Esophagus squamous epithelium (tissue), 5 donors: Measurements from ENCODE around the gene BEST4. TPM values are rescaled to one million over a fixed set of nuclear protein-coding genes. Genes with fewer than 3 reads are reported as not detected.

ENCODE experiments used
- DNase-seq: peaks from one replicate; lab custom pipeline; 2025; lab: John Stamatoyannopoulos, UW
- H3K27ac ChIP-seq, 4 donors: fragments of 200-600 bp; sonication (generic); one replicate each; pipeline ENCODE4 v1.5.1; 2016 to 2019; ENCODE audit warnings: mild to moderate bottlenecking in 1 of 4
- H3K27me3 ChIP-seq, 4 donors: fragments of 200-600 bp; sonication (generic); 1 replicate in 3 of 4; 2 replicates in 1 of 4; pipeline versions ENCODE4 v1.5.1 to v1.6.0; 2017 to 2021; ENCODE audit warnings: antibody characterized with exemption in 1 of 4
- H3K36me3 ChIP-seq, 3 donors: fragments of 200-600 bp; sonication (generic); one replicate each; pipeline ENCODE4 v1.5.1; 2016 to 2019
- H3K4me1 ChIP-seq, 3 donors: fragments of 200-600 bp; sonication (generic); one replicate each; pipeline ENCODE4 v1.5.1; 2017 to 2019
- H3K4me3 ChIP-seq, 4 donors: fragments of 200-600 bp; sonication (generic); 1 replicate in 3 of 4; 2 replicates in 1 of 4; pipeline ENCODE4 v1.5.1; 2016 to 2019; ENCODE audit warnings: mild to moderate bottlenecking in 2 of 4, moderate library complexity in 1 of 4
- H3K9me3 ChIP-seq, 3 donors: fragments of 200-600 bp; sonication (generic); one replicate each; pipeline ENCODE4 v1.5.1; 2016 to 2019
- CTCF ChIP-seq, 6 experiments: fragments of 450-650 bp in 4 of 6; fragments of 200-600 bp in 2 of 6; sonication (generic) in 2 of 6; IDR thresholded peaks; one replicate each; pipeline ENCODE4 v1.5.1; 2016 to 2019; ENCODE audit warnings: antibody characterized with exemption in 6 of 6, mild to moderate bottlenecking in 4 of 6, moderate library complexity in 4 of 6
- POLR2A ChIP-seq, 4 donors: fragments of 450-650 bp; IDR thresholded peaks; one replicate each; pipeline ENCODE4 v1.6.1; 2017; ENCODE audit warnings: antibody characterized with exemption in 4 of 4, mild to moderate bottlenecking in 4 of 4, moderate library complexity in 3 of 4
- WGBS, 2 donors: methylation state at CpG; one replicate each; pipeline ENCODE4 v1.1.5; 2018; 5-methylcytosine and 5-hydroxymethylcytosine counted together
- intact Hi-C: fragments of 100-400 bp; cut with DNase I; formaldehyde crosslinking; loops from one replicate; pipeline ENCODE4 v1.15.0; 2022
- total RNA-seq, 4 donors: library from RNA; depleted of rRNA; stranded (reverse); fragments of >200 nt; gene quantifications; one replicate each; pipeline ENCODE4 v1.1.0, GENCODE V29; 2016
- donor health status: DM: yes; HTN: yes; CAD: no.

The BEST4 gene
- total RNA-seq, 4 donors from 2014 or later, result 0.26 TPM; not detected in 3

DNA sequence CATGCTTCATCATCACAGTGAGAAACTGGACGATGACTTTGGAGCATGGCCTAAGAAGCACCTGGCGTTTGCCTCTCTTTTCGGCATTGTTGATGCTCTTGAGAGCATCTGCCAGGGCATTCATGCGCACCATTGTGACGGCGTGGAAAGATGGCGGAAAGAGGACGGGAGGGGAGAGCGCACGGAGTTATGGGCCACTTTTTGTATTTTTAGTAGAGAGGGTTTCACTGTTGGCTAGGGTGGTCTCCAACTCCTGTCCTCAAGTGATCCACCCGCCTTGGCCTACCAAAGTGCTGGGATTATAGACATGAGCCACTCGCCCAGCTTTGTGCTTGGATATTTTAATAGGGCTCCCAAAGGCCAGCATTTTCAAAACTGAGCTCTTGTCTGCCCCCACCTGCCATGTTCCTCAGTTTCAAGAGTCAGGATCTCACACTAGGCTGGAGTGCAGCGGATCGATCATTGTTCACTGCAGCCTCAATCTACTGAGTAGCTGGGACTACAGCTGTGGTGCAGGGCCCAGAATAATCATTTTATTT, 7.3 kb downstream of the BEST4 start:
- 92 to 94% methylated on average over 13 to 14 of the region's 14 CpGs for WGBS, 2 donors
- Histone ChIP-seq H3K4me3 (no peak overlapping the region), H3K27ac (no peak overlapping the region), H3K27me3 (no peaks in the 10 kb centered on the region), H3K36me3 (peaks cover 10 to 59% (median 36%) of the 10 kb centered on the region in 3 donors), H3K4me1 (peaks cover 33 to 65% (median 34%) of the 10 kb centered on the region in 3 donors), H3K9me3 (no peaks in the 10 kb centered on the region)
- intact Hi-C loops, result loop anchor here (10.0 kb wide), 1 partner anchor 54 kb away; no protein-coding TSS in a partner anchor
- DNase-seq, result no peak
- TF ChIP-seq POLR2A (IDR thresholded peaks at IDR 0.05) (no peak), CTCF (IDR thresholded peaks at IDR 0.05) (no peak)

DNA sequence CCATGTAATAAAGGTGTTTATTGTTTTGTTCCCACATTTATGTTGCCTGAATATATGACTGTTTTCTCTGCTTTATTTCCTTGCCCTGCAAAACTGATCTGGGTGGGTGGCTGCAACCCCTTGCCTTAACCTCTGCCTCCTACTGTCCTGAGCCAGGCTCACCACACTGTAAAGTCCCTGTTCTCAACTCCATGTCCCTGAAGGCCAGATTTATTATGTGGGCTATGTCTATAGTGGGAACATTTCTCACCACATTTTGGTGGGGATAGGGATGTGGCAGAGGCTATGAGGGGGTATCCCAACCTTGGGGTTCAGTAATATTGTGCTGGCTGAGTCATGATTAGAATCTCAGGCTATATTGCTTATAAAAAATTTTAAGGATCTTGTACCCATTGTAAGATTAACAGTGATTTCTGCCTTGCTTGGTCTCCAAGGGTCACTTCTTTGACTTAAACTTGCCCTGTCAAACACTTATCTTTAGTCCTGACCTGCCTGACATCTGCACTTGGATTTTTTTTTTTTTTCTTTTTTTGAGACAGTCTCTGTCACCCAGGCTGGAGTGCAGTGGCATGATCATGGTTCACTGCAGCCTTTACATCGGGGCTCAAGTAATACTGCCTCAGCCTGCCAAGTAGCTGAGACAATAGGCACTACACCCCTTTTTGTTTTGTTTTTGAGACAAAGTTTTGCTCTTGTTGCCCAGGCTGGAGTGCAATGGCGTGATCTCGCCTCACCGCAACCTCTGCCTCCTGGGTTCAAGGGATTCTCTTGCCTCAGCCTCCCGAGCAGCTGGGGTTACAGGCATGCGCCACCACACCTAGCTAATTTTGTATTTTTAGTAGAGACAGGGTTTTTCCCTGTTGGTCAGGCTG, 9.0 kb downstream of the BEST4 start:
- 81 to 88% methylated on average over 6 of the region's 6 CpGs for WGBS, 2 donors
- H3K27ac ChIP-seq, result no peak overlapping the region
- H3K9me3 ChIP-seq, result no peaks in the 10 kb centered on the region
- H3K4me1 ChIP-seq, result peaks cover 23 to 56% (median 29%) of the 10 kb centered on the region in 3 donors
- intact Hi-C loops, result loop anchor here (5.0 kb wide), 1 partner anchor 47 kb away; the partner anchor contains the start of gene RNU5D-1
- H3K27me3 ChIP-seq, result no peaks in the 10 kb centered on the region
- no peak overlapping the region for H3K4me3 ChIP-seq
- no peak for DNase-seq
- TF ChIP-seq CTCF (IDR thresholded peaks at IDR 0.05), result no peak
- H3K36me3 ChIP-seq, result peaks cover 10 to 59% (median 36%) of the 10 kb centered on the region in 3 donors

- Histone ChIP-seq H3K27me3 (no peaks in the 10 kb centered on the region), H3K36me3 (peaks cover 10 to 59% (median 36%) of the 10 kb centered on the region in 3 donors), H3K4me3 (peak overlapping the region in 1 of 4 donors; percentile 80), H3K27ac (peak overlapping the region in 3 of 4 donors; percentile 92 to 100 (median 97)), H3K9me3 (no peaks in the 10 kb centered on the region), H3K4me1 (peaks cover 17 to 47% (median 23%) of the 10 kb centered on the region in 3 donors)
- DNase-seq, result no peak
- intact Hi-C loops, result loop anchor here (5.0 kb wide), 1 partner anchor 46 kb away; the partner anchor contains the start of gene RNU5D-1
- no peak for TF ChIP-seq POLR2A (IDR thresholded peaks at IDR 0.05)
- no peak for TF ChIP-seq CTCF (IDR thresholded peaks at IDR 0.05)
- WGBS, 2 donors, result 62 to 72% methylated on average over 13 of the region's 13 CpGs
Measured at GRCh38 chr1:44777969-44778635, 9.9 kb downstream of the BEST4 start.

DNA sequence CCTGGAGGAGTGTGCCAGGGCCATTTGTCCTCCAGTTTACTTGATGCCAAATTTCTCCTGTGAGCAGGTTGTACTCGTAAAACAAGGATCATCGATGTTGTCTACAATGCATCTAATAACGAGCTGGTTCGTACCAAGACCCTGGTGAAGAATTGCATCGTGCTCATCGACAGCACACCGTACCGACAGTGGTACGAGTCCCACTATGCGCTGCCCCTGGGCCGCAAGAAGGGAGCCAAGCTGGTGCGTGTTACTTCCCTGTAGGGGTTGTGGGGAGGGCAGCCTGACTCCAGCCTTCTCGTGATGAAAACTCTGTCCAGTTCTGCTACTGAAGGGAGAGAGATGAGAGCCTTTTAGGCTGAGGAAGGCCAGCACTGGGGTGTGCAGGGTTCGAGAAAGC, 10.4 kb downstream of the BEST4 start:
- 57 to 61% methylated on average over 8 to 14 of the region's 14 CpGs for WGBS, 2 donors
- peaks cover 10 to 59% (median 36%) of the 10 kb centered on the region in 3 donors for H3K36me3 ChIP-seq
- peak overlapping the region in 3 of 4 donors; percentile 59 to 99 (median 80) for H3K4me3 ChIP-seq
- H3K9me3 ChIP-seq, result no peaks in the 10 kb centered on the region
- TF ChIP-seq CTCF (IDR thresholded peaks at IDR 0.05) (no peak), POLR2A (IDR thresholded peaks at IDR 0.05) (no peak)
- H3K4me1 ChIP-seq, result peaks cover 17 to 46% (median 23%) of the 10 kb centered on the region in 3 donors
- intact Hi-C loops, result loop anchor here (5.0 kb wide), 1 partner anchor 45 kb away; the partner anchor contains the start of gene RNU5D-1
- no peak for DNase-seq
- H3K27ac ChIP-seq, result peak overlapping the region in 3 of 4 donors; percentile 92 to 100 (median 97)
- H3K27me3 ChIP-seq, result no peaks in the 10 kb centered on the region
